ENCODE results near the gene FAM153A.
"Not testable (repeated sequence)": the region's sequence is repeated elsewhere in the genome, so short reads cannot be mapped to it uniquely, and the experiment has no call there.

- TF ChIP-seq CTCF, POLR2A, EP300 (IDR thresholded peaks at IDR 0.05): not testable (repeated sequence)
Observed at GRCh38 chr5:177771206-177771605, 11.5 kb downstream of the FAM153A start.
